Measurements from ENCODE around the gene RPTOR.
A peak's percentile ranks its signal among the peaks of the same experiment; 100 is the strongest.

Gene RPTOR

GRCh38 chr17:80922580-80923160 lies 378.0 kb downstream of the RPTOR start:
- FAIRE-seq (no peak), DNase-seq (ENCODE audit: insufficient read length, low spot score) (no peak)
- no peak for TF ChIP-seq POLR2A (IDR thresholded peaks at IDR 0.05; ENCODE audit: low read depth, low read length)

DNA sequence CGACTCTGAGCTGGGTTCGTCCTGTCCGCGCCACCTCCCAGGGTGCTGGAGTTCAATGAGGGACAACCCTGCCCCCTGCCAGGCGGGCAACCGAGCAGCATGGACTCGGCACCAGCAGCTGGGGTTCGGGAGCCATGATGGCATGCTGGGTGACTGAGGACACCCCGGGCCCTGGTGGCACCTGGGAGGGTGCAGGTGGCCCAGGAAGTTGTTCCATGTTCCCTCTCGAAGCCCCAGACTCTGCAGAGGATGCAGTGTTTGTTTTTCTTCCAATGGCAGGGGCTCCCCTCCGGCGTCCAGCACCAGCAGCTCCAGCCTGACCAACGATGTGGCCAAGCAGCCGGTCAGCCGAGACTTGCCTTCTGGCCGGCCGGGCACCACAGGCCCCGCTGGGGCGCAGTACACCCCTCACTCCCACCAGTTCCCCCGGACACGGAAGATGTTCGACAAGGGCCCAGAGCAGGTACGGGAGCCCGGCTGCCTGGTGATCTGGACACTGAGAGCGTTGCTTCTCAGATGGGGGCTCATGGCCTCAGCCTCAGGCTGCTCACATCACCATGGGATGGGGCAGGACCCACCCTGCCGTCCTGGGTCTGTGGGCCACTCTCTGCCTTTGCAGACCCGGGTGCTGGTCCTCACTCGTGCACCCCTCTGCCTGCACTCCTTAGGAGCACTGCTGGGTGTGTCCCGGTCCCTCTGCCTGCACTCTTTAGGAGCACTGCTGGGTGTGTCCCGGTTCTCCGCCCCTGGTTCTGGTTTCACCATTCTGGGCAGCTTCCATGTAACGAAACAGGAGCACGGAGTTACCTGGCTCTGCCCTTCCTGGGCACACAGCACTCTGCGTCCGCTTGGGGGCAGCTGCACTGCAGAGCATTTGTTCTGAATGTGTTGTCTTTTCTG lies 378.8 kb downstream of the RPTOR start:
- FAIRE-seq: no peak

GRCh38 chr17:80924111-80924806 lies 379.6 kb downstream of the RPTOR start:
- TF ChIP-seq POLR2A (IDR thresholded peaks at IDR 0.05; ENCODE audit: low read depth, low read length): no peak
- FAIRE-seq: no peak
- DNase-seq (ENCODE audit: insufficient read length, low spot score): no peak

More for the DNA sequence above, 378.8 kb downstream of the RPTOR start:
- no peak for DNase-seq (ENCODE audit: insufficient read length, low spot score)
- no peak for TF ChIP-seq POLR2A (IDR thresholded peaks at IDR 0.05; ENCODE audit: low read depth, low read length)

DNA sequence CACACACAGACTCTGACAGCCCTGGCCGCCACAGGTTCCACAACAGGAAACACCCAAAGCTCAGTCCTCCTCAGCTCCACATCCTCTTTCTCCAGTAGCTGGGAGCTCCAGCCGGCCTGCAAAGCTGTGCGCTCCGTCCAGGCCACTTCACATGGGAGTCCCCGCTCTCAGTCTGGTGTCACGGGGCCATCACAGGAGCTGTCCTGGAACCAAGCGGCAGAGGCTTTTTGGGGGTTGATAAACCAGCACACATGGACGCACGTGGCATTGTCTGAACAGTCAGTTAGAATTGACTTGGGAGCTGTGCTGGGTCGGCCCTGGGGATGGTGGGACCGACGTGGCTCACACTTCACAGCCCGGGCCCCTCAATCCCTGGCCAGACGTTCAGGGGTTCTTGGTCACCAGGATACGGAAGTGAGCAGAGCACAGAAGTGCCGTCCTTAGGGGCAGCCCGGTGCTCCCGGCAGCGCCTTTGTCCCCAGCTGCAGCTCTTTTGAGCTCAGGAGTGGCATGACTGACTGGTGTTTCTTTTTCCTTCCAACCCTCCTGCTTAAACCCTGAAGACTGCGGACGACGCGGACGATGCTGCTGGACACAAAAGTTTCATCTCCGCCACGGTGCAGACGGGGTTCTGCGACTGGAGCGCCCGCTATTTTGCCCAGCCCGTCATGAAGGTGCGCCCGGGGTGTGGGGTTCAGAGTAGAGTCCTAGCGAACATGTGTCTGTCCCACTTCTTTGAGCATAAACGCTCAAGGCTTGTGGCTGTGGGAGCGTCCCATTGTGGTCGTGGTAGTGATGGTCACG lies 380.4 kb downstream of the RPTOR start:
- no peak for FAIRE-seq
- TF ChIP-seq POLR2A (IDR thresholded peaks at IDR 0.05; ENCODE audit: low read depth, low read length): no peak

GRCh38 chr17:80925688-80926335 lies 381.2 kb downstream of the RPTOR start:
- FAIRE-seq: no peak

More for the DNA sequence above, 380.4 kb downstream of the RPTOR start:
- no peak for DNase-seq (ENCODE audit: insufficient read length, low spot score)

GRCh38 chr17:80926591-80927250 lies 382.1 kb downstream of the RPTOR start:
- no peak for FAIRE-seq
- TF ChIP-seq POLR2A (IDR thresholded peaks at IDR 0.05; ENCODE audit: low read depth, low read length): no peak
- DNase-seq (ENCODE audit: insufficient read length, low spot score): no peak

More at GRCh38 chr17:80925688-80926335, 381.2 kb downstream of the RPTOR start:
- TF ChIP-seq POLR2A (IDR thresholded peaks at IDR 0.05; ENCODE audit: low read depth, low read length): no peak
- DNase-seq (ENCODE audit: insufficient read length, low spot score): no peak

GRCh38 chr17:80927791-80928216 lies 383.2 kb downstream of the RPTOR start:
- FAIRE-seq: no peak
- DNase-seq (ENCODE audit: insufficient read length, low spot score): no peak

DNA sequence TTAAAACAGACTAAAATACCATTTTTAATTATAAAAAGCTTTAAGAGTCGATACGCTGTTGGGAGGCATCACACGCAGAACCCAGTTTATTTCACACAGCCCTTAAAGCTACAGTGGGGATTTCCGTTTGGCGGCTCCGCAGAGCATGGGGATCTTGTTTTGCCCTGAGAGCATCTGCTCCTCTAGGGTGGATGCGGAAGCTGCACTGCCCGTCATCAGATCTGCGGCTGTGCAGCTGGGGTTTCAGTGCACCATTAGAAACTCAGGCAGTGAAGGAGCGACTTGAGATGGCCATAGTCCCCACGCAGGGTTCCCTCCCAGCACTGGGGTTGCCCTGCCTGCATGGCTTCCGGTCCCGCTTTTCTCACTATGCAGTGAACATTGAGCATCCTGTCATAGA lies 384.8 kb downstream of the RPTOR start:
- DNase-seq (ENCODE audit: insufficient read length, low spot score) (no peak), FAIRE-seq (no peak)
- TF ChIP-seq POLR2A (IDR thresholded peaks at IDR 0.05; ENCODE audit: low read depth, low read length): no peak

More at GRCh38 chr17:80927791-80928216, 383.2 kb downstream of the RPTOR start:
- no peak for TF ChIP-seq POLR2A (IDR thresholded peaks at IDR 0.05; ENCODE audit: low read depth, low read length)

DNA sequence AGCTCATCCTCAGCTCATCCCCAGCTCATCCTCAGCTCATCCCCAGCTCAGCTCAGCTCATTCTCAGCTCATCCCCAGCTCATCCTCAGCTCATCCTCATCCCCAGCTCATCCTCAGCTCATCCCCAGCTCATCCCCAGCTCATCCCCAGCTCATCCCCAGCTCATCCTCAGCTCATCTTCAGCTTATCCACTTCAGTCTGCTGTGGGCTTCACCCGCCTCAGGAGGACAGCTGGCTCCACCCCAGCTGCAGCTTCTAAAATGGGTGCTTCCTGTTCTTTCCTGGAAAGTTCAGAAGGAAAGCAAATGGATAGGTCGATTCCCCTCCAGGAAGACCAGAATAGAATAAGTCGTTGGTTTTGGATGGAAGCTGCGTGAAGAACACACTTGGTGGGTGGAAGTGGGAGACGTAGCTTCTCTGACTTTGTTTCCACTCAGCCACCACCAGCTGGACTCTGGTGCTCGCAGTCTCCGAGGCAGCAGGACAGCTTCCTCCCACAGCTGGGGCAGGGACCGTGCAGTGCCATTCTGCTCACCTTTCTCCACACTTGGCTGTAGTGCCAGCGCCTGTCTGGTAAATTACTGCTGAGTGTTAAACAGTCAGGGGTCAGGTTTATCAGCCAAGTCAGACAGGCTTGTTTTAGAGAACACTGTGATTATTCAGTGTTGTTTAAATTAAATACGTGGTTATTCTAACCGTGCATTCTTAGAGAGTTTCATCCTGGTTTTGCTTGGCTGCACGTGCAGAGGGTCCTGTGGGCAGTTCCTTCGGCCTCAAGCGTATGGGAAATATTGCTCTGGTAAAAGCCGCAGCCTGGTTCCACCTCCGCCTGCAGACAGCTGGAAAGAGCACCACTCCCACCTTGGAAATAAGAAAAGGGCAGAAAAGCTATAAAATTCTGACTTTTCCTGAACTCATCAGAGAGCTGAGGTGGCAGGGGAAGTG lies 386.0 kb downstream of the RPTOR start:
- no peak for TF ChIP-seq POLR2A (IDR thresholded peaks at IDR 0.05; ENCODE audit: low read depth, low read length)
- no peak for FAIRE-seq
- no peak for DNase-seq (ENCODE audit: insufficient read length, low spot score)

- peak; percentile 96 for DNase-seq (ENCODE audit: insufficient read length, low spot score)
- TF ChIP-seq POLR2A (IDR thresholded peaks at IDR 0.05; ENCODE audit: low read depth, low read length): no peak
- no peak for FAIRE-seq
Measured at GRCh38 chr17:80931421-80932265, 387.0 kb downstream of the RPTOR start.

GRCh38 chr17:80935526-80935925 lies 390.9 kb downstream of the RPTOR start:
- DNase-seq (ENCODE audit: insufficient read length, low spot score): no peak
- no peak for TF ChIP-seq POLR2A (IDR thresholded peaks at IDR 0.05; ENCODE audit: low read depth, low read length)
- FAIRE-seq: no peak
